Measurements from ENCODE around the gene CDK8. TPM values are rescaled to one million over a fixed set of nuclear protein-coding genes. Genes with fewer than 3 reads are reported as not detected.

The CDK8 gene
- total and polyA plus RNA-seq, 9 of the 15 experiments (the other 6 are each of a cell fraction or from before 2014, with no cell fraction given): 11.3 to 33.7 (median 20.3) TPM

DNA sequence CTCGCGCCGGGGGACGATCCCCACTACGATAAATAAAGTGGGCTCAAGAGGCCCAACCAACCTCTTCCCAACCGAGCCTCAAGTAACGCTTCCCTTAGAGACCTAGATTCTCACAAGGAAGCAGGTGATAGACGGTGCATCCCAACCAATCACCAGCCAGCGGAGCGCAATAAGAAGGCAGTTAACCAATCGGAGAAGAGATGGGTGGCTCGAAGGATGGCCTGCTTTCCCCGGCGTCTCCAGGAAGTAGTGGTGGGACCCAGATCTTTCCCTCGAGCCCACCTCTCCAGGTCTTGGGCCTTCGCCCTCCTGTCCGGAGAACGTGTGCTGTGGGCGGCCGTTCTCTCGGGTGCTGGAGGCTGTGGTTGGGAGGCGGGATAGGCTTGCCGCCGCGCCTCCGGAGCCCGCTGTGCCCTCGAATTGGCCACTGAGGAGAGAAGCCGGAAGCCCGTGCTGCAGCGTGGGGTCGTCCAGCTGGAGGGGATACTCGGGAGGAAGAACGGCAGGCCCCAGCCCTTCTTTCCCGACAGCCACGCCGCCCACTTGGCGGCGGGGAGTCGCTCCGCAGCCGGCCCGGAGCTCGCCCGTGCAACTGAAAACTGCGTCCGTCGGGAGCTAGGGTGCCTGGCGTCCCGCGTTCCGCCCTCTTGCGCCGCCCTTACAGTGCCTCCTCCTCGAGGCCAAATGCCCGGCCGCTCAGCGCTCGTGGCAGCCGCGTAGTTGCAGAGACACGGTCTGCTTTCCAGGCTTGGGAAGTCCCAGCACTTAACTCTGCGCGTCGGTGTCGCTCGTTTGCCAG is 32.0 kb upstream of the CDK8 start, which contains the start of gene RNF6 (continued):
- 0 out of 2 replicates have a peak, but pooled peaks have one; percentile 14 for TF ChIP-seq FOXM1 (IDR thresholded peaks at IDR 0.05; ENCODE audit: low read depth)
- no peak for TF ChIP-seq FOXM1 (CRISPR knock-in tag; IDR thresholded peaks at IDR 0.05; ENCODE audit: low read depth)
- TF ChIP-seq, protein P1, sequence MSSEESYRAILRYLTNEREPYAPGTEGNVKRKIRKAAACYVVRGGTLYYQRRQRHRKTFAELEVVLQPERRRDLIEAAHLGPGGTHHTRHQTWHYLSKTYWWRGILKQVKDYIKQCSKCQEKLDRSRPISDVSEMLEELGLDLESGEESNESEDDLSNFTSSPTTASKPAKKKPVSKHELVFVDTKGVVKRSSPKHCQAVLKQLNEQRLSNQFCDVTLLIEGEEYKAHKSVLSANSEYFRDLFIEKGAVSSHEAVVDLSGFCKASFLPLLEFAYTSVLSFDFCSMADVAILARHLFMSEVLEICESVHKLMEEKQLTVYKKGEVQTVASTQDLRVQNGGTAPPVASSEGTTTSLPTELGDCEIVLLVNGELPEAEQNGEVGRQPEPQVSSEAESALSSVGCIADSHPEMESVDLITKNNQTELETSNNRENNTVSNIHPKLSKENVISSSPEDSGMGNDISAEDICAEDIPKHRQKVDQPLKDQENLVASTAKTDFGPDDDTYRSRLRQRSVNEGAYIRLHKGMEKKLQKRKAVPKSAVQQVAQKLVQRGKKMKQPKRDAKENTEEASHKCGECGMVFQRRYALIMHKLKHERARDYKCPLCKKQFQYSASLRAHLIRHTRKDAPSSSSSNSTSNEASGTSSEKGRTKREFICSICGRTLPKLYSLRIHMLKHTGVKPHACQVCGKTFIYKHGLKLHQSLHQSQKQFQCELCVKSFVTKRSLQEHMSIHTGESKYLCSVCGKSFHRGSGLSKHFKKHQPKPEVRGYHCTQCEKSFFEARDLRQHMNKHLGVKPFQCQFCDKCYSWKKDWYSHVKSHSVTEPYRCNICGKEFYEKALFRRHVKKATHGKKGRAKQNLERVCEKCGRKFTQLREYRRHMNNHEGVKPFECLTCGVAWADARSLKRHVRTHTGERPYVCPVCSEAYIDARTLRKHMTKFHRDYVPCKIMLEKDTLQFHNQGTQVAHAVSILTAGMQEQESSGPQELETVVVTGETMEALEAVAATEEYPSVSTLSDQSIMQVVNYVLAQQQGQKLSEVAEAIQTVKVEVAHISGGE (CRISPR knock-in tag; IDR thresholded peaks at IDR 0.05): peak; percentile 94 to 99 (median 98)
- 0 out of 2 replicates have a peak, but pooled peaks have one; percentile 18 for TF ChIP-seq HDAC2 (IDR thresholded peaks at IDR 0.05)
- peak; percentile 85 for TF ChIP-seq C11orf30 (IDR thresholded peaks at IDR 0.05; ENCODE audit: low read depth)
- TF ChIP-seq, protein P2, sequence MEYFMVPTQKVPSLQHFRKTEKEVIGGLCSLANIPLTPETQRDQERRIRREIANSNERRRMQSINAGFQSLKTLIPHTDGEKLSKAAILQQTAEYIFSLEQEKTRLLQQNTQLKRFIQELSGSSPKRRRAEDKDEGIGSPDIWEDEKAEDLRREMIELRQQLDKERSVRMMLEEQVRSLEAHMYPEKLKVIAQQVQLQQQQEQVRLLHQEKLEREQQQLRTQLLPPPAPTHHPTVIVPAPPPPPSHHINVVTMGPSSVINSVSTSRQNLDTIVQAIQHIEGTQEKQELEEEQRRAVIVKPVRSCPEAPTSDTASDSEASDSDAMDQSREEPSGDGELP (CRISPR knock-in tag; IDR thresholded peaks at IDR 0.05; ENCODE audit: borderline replicate concordance): peak; percentile 58; the same call in 1 of the 2 replicates
- TF ChIP-seq, protein P3, sequence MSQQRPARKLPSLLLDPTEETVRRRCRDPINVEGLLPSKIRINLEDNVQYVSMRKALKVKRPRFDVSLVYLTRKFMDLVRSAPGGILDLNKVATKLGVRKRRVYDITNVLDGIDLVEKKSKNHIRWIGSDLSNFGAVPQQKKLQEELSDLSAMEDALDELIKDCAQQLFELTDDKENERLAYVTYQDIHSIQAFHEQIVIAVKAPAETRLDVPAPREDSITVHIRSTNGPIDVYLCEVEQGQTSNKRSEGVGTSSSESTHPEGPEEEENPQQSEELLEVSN (IDR thresholded peaks at IDR 0.05; ENCODE audit: borderline replicate concordance in 1 of 2, extremely low read depth in 1 of 2, insufficient read depth in 1 of 2, insufficient read length in 1 of 2, low read depth in 1 of 2, low read length in 1 of 2, poor library complexity in 1 of 2, severe bottlenecking in 1 of 2): peak; percentile 74 to 76
- TF ChIP-seq KAT8 (IDR thresholded peaks at IDR 0.05; ENCODE audit: low read depth): 0 out of 2 replicates have a peak, but pooled peaks have one; percentile 64
- no peak for TF ChIP-seq SETDB1 (IDR thresholded peaks at IDR 0.05; ENCODE audit: low read length)
- TF ChIP-seq NR1H2 (CRISPR knock-in tag; IDR thresholded peaks at IDR 0.05): 0 out of 2 replicates have a peak, but pooled peaks have one; percentile 31
- peak; percentile 96 for TF ChIP-seq RBFOX2 (IDR thresholded peaks at IDR 0.05; ENCODE audit: low read depth, low read length)
- peak; percentile 79 for TF ChIP-seq NR2C1 (IDR thresholded peaks at IDR 0.05)
- peak; percentile 77 for TF ChIP-seq NR2C1 (tag; IDR thresholded peaks at IDR 0.05)
- 0 out of 2 replicates have a peak, but pooled peaks have one; percentile 79 for TF ChIP-seq RBM14 (IDR thresholded peaks at IDR 0.05; ENCODE audit: borderline replicate concordance, insufficient read depth, low read depth, low read length)
- TF ChIP-seq, protein P4, sequence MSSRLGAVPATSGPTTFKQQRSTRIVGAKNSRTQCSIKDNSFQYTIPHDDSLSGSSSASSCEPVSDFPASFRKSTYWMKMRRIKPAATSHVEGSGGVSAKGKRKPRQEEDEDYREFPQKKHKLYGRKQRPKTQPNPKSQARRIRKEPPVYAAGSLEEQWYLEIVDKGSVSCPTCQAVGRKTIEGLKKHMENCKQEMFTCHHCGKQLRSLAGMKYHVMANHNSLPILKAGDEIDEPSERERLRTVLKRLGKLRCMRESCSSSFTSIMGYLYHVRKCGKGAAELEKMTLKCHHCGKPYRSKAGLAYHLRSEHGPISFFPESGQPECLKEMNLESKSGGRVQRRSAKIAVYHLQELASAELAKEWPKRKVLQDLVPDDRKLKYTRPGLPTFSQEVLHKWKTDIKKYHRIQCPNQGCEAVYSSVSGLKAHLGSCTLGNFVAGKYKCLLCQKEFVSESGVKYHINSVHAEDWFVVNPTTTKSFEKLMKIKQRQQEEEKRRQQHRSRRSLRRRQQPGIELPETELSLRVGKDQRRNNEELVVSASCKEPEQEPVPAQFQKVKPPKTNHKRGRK (tag; IDR thresholded peaks at IDR 0.05): no peak
- peak; percentile 87 for TF ChIP-seq BRD4 (IDR thresholded peaks at IDR 0.05)
- TF ChIP-seq, protein P5, sequence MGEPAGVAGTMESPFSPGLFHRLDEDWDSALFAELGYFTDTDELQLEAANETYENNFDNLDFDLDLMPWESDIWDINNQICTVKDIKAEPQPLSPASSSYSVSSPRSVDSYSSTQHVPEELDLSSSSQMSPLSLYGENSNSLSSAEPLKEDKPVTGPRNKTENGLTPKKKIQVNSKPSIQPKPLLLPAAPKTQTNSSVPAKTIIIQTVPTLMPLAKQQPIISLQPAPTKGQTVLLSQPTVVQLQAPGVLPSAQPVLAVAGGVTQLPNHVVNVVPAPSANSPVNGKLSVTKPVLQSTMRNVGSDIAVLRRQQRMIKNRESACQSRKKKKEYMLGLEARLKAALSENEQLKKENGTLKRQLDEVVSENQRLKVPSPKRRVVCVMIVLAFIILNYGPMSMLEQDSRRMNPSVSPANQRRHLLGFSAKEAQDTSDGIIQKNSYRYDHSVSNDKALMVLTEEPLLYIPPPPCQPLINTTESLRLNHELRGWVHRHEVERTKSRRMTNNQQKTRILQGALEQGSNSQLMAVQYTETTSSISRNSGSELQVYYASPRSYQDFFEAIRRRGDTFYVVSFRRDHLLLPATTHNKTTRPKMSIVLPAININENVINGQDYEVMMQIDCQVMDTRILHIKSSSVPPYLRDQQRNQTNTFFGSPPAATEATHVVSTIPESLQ (CRISPR knock-in tag; IDR thresholded peaks at IDR 0.05): peak; percentile 81; the same call in 1 of the 2 replicates

Data from K562 (cell line).